ENCODE results near the gene PRSS57.

The PRSS57 gene

GRCh38 chr19:734716-735115 is 39.5 kb upstream of the PRSS57 start:
- Histone ChIP-seq H3K36me3 (ENCODE audit: control insufficient read depth in 2 of 2, insufficient read depth in 1 of 2, low read length in 2 of 2) (peaks cover 0 to 27% of the 10 kb centered on the region in 2 experiments; a peak in 2 of 3 replicates), H3K9me3 (ENCODE audit: control insufficient read depth, insufficient read depth, low read depth, low read length) (no peaks in the 10 kb centered on the region), H3K27ac (ENCODE audit: extremely low read depth, low read depth, low read length) (no peak overlapping the region), H3K4me3 (ENCODE audit: low read depth, low read length) (no peak overlapping the region), H3K4me1 (ENCODE audit: control insufficient read depth, insufficient read depth, low read length) (no peaks in the 10 kb centered on the region)
- no peak for TF ChIP-seq PRDM4 (tag by site-specific recombination; IDR thresholded peaks at IDR 0.05)
- no peak for TF ChIP-seq ZNF175 (tag by site-specific recombination; IDR thresholded peaks at IDR 0.05)
- TF ChIP-seq AEBP2 (tag by site-specific recombination; IDR thresholded peaks at IDR 0.05; ENCODE audit: borderline replicate concordance), result no peak
- no peak for TF ChIP-seq GLI2 (tag by site-specific recombination; IDR thresholded peaks at IDR 0.05; ENCODE audit: borderline replicate concordance, low read depth)
- TF ChIP-seq ZBTB44 (tag by site-specific recombination; IDR thresholded peaks at IDR 0.05), result no peak
- TF ChIP-seq OVOL3 (tag by site-specific recombination; IDR thresholded peaks at IDR 0.05), result no peak
- TF ChIP-seq PBX3 (CRISPR knock-in tag; IDR thresholded peaks at IDR 0.05), result no peak
- no peak for TF ChIP-seq ZNF366 (tag by site-specific recombination; conservative IDR thresholded peaks at IDR 0.05)
- no peak for TF ChIP-seq ZNF488 (tag by site-specific recombination; IDR thresholded peaks at IDR 0.05)
- no peak for TF ChIP-seq ZNF426 (tag by site-specific recombination; IDR thresholded peaks at IDR 0.05)
- TF ChIP-seq ZNF398 (tag by site-specific recombination; IDR thresholded peaks at IDR 0.05), result no peak
- no peak for TF ChIP-seq ZNF473 (tag by site-specific recombination; IDR thresholded peaks at IDR 0.05)
- TF ChIP-seq ZNF169 (tag by site-specific recombination; IDR thresholded peaks at IDR 0.05), result no peak
- CTCF ChIA-PET, result interaction anchor here (0.5 to 1.9 kb wide), 18 partner anchors 10 to 197 kb away, joined by 3 to 12 read pairs (median 4); partner anchors contain the start of gene RNF126
- POLR2A ChIA-PET, result interaction anchor here (0.6 to 1.0 kb wide), 4 partner anchors 55 to 108 kb away, joined by 4 to 7 read pairs (median 6); partner anchors contain the start of gene RNF126
